Activated T-cell treated with anti-CD3 and anti-CD28 coated beads for 48 hours (primary cell): Measurements from ENCODE around the gene CABP1.

ENCODE experiments used
- DNase-seq: peaks from one replicate; pipeline ENCODE4 v3.0.0-alpha.2; 2020; ENCODE audit warnings: low read depth

Gene CABP1

GRCh38 chr12:120631097-120631496 lies 9.3 kb upstream of the CABP1 start:
- no peak for DNase-seq

GRCh38 chr12:120640861-120641833 lies 721 bp downstream of the CABP1 start:
- DNase-seq: peak; percentile 37

DNA sequence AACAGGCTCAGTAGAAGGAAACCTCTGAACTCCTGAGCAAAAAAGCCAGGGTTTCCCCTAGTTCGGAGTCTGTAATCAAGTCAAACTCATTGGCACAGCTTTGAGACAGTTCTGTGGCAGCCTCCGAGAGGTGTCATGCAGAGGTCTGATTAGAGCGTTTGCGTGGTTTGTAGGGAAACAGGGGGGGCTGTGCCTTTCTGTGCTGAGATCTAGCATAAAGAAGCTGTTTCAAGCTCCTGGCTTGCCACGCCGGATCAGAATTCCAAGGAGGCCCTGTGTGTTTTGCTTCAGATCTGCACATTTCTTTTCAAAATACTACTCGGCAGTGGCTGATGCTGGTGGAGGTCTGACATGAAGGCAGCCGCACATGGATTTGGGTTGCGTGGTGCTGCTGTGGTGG lies 1.7 kb downstream of the CABP1 start:
- DNase-seq: no peak

- DNase-seq: no peak
Measured at GRCh38 chr12:120642826-120643225, 2.4 kb downstream of the CABP1 start.

DNA sequence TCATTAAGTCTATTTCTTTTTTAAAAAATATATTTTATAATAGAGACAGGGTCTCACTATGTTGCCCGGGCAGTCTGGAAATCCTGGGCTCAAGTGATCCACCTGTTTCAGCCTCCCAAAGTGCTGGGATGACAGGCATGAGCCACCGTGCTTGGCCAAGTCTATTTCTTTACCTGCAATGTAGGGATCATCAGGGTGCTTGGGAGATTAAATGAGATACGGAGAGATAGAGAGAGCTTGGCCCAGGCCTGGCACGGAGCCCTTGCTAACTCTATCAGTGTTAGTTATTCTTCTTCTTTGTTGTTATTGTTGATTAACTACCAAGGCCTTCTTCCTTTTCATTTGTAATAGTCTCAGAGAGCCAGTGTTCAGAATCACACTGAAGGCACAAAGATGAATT lies 3.1 kb downstream of the CABP1 start:
- DNase-seq: no peak

- no peak for DNase-seq
Measured at GRCh38 chr12:120646044-120646443, 5.6 kb downstream of the CABP1 start.

GRCh38 chr12:120647375-120647755 lies 6.9 kb downstream of the CABP1 start:
- DNase-seq: no peak

- DNase-seq: no peak
Measured at GRCh38 chr12:120649442-120650232, 9.2 kb downstream of the CABP1 start.

GRCh38 chr12:120650233-120650690 lies 9.8 kb downstream of the CABP1 start:
- DNase-seq: no peak

- no peak for DNase-seq
Measured at GRCh38 chr12:120651821-120652220, 11.4 kb downstream of the CABP1 start.

- DNase-seq: no peak
Measured at GRCh38 chr12:120652656-120653435, 12.4 kb downstream of the CABP1 start.

- no peak for DNase-seq
Measured at GRCh38 chr12:120653611-120654010, 13.2 kb downstream of the CABP1 start.

DNA sequence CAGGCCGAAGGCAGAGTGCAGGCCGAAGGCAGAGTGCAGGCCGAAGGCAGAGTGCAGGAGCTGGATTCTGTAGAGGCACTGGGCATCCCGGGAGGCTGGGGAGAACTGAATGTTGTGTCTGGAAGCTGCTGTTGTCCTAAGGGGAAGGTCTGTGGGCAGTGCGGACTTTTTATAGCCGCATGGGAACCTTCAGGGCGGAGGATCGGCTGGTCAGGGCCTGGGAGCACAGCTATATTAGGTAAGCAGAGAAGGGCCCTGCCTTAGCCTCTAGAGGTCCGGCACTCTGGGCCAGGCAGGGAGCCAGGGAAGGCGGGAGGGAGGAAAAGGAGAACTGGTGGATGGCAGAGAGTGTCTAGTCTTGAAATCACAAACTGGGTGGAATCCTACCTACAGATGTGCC lies 14.2 kb downstream of the CABP1 start:
- DNase-seq: no peak

DNA sequence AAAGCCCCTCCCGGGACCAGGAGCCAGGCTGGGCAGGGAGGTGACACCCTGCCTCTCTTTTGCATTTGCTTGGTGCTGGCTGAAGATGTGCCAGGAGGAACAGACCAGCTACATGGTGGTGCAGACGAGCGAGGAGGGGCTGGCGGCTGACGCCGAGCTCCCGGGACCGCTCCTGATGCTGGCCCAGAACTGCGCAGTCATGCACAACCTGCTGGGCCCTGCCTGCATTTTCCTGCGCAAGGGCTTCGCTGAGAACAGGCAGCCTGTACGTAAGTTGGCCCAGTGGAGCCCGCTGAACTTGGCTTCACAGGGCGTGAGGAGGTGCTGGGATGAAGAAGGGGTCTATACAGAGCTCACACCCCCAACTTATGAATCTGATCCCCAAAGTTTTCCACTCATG lies 15.6 kb downstream of the CABP1 start:
- DNase-seq: no peak

- DNase-seq: no peak
Measured at GRCh38 chr12:120658286-120659150, 18.1 kb downstream of the CABP1 start.

GRCh38 chr12:120659151-120659525 lies 18.7 kb downstream of the CABP1 start:
- no peak for DNase-seq

- DNase-seq: no peak
Measured at GRCh38 chr12:120661432-120661831, 21.0 kb downstream of the CABP1 start.

DNA sequence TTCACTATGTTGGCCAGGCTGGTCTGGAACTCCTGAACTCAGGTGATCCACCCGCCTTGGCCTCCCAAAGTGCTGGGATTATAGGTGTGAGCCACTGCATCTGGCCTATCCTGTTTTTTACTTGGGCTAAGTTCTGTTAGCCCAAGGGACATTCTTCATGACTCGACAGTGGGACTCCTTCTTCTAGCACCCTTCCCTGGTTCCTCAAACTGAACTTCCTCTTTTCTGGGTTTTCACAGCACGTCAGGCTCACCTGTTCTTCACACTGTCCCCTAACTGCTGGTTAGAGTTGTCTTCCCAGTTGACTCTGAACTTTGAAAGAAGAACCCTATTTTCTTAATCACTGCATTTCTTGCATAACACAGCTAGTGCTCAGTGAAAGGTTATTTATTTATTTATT lies 22.5 kb downstream of the CABP1 start:
- no peak for DNase-seq

DNA sequence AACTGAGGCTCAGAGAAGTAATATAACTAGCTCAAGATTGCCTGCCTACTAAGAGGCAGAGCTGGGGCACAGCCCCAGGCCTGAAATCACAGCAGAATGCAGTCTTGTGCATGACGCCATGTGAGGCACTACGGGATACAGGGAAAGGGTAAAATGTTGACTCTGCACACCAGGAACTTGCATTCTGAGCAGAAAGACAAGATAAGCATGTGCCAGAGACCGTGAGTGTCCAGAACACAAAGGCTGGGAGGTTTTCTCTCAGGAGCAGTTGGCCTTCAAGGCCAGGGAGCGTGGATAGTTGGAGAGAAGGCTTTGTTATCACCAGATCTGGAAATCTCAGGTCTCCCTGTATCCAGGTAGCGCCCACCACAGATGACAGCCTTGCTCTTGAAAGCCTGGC lies 23.3 kb downstream of the CABP1 start:
- no peak for DNase-seq

- DNase-seq: no peak
Measured at GRCh38 chr12:120666571-120667390, 26.4 kb downstream of the CABP1 start.
